Upper lobe of left lung (tissue), 4 donors: ENCODE data around the gene CTBP1.

Experiments used
- EP300 ChIP-seq, 4 donors: sonication (generic); formaldehyde crosslinking; IDR thresholded peaks; one replicate each; pipeline ENCODE4 v1.5.1; 2017; ENCODE audit warnings: antibody characterized with exemption in 4 of 4, control low read depth in 2 of 4
- POLR2AphosphoS5 ChIP-seq, 2 donors: sonication (generic); formaldehyde crosslinking; IDR thresholded peaks; one replicate each; pipeline ENCODE4 v1.5.1; 2017; ENCODE audit warnings: antibody characterized with exemption in 2 of 2
- TF ChIP-seq, protein P1 (sequence below), 6 experiments: fragments of 450-650 bp in 4 of 6; fragments of 200-600 bp in 2 of 6; sonication (generic) in 2 of 6; IDR thresholded peaks; one replicate each; pipeline ENCODE4 v1.5.1; 2016 to 2019; ENCODE audit warnings: antibody characterized with exemption in 6 of 6

DNA sequence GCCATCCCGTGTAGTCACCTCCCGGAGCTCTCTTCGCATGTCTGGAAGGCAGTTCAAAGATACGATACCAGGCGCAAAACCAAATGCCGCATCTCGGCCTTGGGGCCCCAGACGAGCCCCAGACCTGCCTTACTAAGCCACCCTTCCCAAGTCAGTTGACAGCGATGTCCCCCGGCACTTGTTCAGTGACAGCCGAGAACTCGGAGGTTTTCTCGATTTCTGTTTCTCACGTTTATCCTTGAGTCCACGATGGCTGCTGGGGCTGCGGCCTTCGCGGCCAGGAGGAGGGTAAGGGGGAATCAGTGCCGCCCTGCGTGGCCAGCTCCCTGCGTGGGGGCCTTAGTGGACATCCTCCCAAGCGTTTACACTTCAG, 48.1 kb upstream of the CTBP1 start:
- TF ChIP-seq, protein P1, sequence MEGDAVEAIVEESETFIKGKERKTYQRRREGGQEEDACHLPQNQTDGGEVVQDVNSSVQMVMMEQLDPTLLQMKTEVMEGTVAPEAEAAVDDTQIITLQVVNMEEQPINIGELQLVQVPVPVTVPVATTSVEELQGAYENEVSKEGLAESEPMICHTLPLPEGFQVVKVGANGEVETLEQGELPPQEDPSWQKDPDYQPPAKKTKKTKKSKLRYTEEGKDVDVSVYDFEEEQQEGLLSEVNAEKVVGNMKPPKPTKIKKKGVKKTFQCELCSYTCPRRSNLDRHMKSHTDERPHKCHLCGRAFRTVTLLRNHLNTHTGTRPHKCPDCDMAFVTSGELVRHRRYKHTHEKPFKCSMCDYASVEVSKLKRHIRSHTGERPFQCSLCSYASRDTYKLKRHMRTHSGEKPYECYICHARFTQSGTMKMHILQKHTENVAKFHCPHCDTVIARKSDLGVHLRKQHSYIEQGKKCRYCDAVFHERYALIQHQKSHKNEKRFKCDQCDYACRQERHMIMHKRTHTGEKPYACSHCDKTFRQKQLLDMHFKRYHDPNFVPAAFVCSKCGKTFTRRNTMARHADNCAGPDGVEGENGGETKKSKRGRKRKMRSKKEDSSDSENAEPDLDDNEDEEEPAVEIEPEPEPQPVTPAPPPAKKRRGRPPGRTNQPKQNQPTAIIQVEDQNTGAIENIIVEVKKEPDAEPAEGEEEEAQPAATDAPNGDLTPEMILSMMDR (IDR thresholded peaks at IDR 0.05) = no peak
- no peak for TF ChIP-seq POLR2AphosphoS5 (IDR thresholded peaks at IDR 0.05)
- TF ChIP-seq EP300 (IDR thresholded peaks at IDR 0.05) = no peak
